ENCODE data around the gene CFH. TPM values are rescaled to one million over a fixed set of nuclear protein-coding genes. Genes with fewer than 3 reads are reported as not detected.

The CFH gene
- total RNA-seq: 8.7 to 11.4 TPM (median 8.8 TPM) in 3 replicates

- Mint-ChIP-seq H3K27me3 (ENCODE audit: low read depth) (no peaks in the 10 kb centered on the region), H3K27ac (peak within 1 kb of the TSS; percentile 68), H3K4me3 (peak within 1 kb of the TSS; percentile 36), H3K4me1 (peaks cover 9% of the 10 kb centered on the region), H3K36me3 (no peaks in the 10 kb centered on the region), H3K9me3 (no peaks in the 10 kb centered on the region)
- no peak for DNase-seq (ENCODE audit: low spot score in 2 of 2, unreplicated experiment in 2 of 2)
- TF ChIP-seq CTCF (IDR thresholded peaks at IDR 0.05; ENCODE audit: unreplicated experiment): no peak
These were observed at the start of gene CFH for GRCh38 chr1:196651637-196652215. TSS of gene CFH (plus strand) at chr1:196652043. CDS start at chr1:196652118, 75 bp downstream.

GRCh38 chr1:196603651-196604050, 48.2 kb upstream of the CFH start:
- peaks cover 23% of the 10 kb centered on the region for H3K4me1 Mint-ChIP-seq
- H3K27ac Mint-ChIP-seq: no peak overlapping the region
- no peaks in the 10 kb centered on the region for H3K36me3 Mint-ChIP-seq
- H3K27me3 Mint-ChIP-seq (ENCODE audit: low read depth): no peaks in the 10 kb centered on the region
- TF ChIP-seq CTCF (IDR thresholded peaks at IDR 0.05; ENCODE audit: unreplicated experiment): no peak
- no peak overlapping the region for H3K4me3 Mint-ChIP-seq
- H3K9me3 Mint-ChIP-seq: peaks cover 4% of the 10 kb centered on the region
- no peak for DNase-seq (ENCODE audit: low spot score in 2 of 2, unreplicated experiment in 2 of 2)

DNA sequence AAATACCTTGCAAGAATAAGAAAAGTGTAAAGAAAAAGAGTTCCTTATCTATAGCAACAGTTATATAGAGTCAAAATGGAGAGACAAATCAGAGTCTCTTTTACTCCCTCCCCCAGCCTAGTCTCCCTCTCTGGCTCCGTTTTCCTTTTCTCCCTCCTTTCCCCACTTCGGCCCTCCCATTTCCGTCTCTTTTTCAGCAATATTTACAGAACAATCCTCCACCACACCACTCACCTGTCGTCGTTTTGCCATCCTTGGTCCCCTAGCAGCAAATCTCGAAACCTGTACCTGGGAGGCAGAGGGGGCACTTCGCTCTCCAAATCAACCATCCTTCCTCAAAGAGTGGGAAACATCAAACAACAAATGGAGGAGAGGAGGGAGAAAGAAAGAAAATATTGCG, 43.9 kb upstream of the CFH start:
- no peaks in the 10 kb centered on the region for H3K27me3 Mint-ChIP-seq (ENCODE audit: low read depth)
- H3K27ac Mint-ChIP-seq: peak overlapping the region; percentile 89
- H3K9me3 Mint-ChIP-seq: peaks cover 4% of the 10 kb centered on the region
- peak overlapping the region; percentile 83 for H3K4me3 Mint-ChIP-seq
- TF ChIP-seq CTCF (IDR thresholded peaks at IDR 0.05; ENCODE audit: unreplicated experiment): no peak
- no peak for DNase-seq (ENCODE audit: low spot score in 2 of 2, unreplicated experiment in 2 of 2)
- no peaks in the 10 kb centered on the region for H3K36me3 Mint-ChIP-seq
- H3K4me1 Mint-ChIP-seq: peaks cover 32% of the 10 kb centered on the region

GRCh38 chr1:196608390-196609369, 43.2 kb upstream of the CFH start, which contains the start of gene KCNT2:
TSS of gene KCNT2 (minus strand) at chr1:196608440. CDS start at chr1:196608309, 131 bp downstream.
- Mint-ChIP-seq H3K9me3 (peaks cover 4% of the 10 kb centered on the region), H3K4me1 (peaks cover 31% of the 10 kb centered on the region), H3K36me3 (no peaks in the 10 kb centered on the region), H3K27ac (peak within 1 kb of the TSS; percentile 89), H3K4me3 (peak within 1 kb of the TSS; percentile 83), H3K27me3 (ENCODE audit: low read depth) (no peaks in the 10 kb centered on the region)
- peak; percentile 69 to 84 for DNase-seq (ENCODE audit: low spot score in 2 of 2, unreplicated experiment in 2 of 2)
- no peak for TF ChIP-seq CTCF (IDR thresholded peaks at IDR 0.05; ENCODE audit: unreplicated experiment)

GRCh38 chr1:196609370-196609737, 42.5 kb upstream of the CFH start:
- H3K27ac Mint-ChIP-seq: peak overlapping the region; percentile 89
- no peaks in the 10 kb centered on the region for H3K27me3 Mint-ChIP-seq (ENCODE audit: low read depth)
- no peaks in the 10 kb centered on the region for H3K36me3 Mint-ChIP-seq
- H3K9me3 Mint-ChIP-seq: no peaks in the 10 kb centered on the region
- no peak for DNase-seq (ENCODE audit: low spot score in 2 of 2, unreplicated experiment in 2 of 2)
- H3K4me3 Mint-ChIP-seq: peak overlapping the region; percentile 83
- H3K4me1 Mint-ChIP-seq: peaks cover 26% of the 10 kb centered on the region
- TF ChIP-seq CTCF (IDR thresholded peaks at IDR 0.05; ENCODE audit: unreplicated experiment): no peak
